CD8-positive, alpha-beta memory T cell (primary cell): ENCODE data around the gene GRAMD4. TPM values are rescaled to one million over a fixed set of nuclear protein-coding genes. Genes with fewer than 3 reads are reported as not detected.
A peak's percentile ranks its signal among the peaks of the same experiment; 100 is the strongest.

ENCODE experiments used
- CTCF ChIA-PET: fragments of 350-600 bp; sonication (Branson Sonifier 250); formaldehyde crosslinking; loops from one replicate; lab custom pipeline; 2021; ENCODE audit warnings: antibody characterized with exemption; lab: Charles Lee
- POLR2A ChIA-PET: fragments of 350-600 bp; sonication (Branson Sonifier 250); formaldehyde crosslinking; loops from one replicate; lab custom pipeline; 2021; ENCODE audit warnings: antibody characterized with exemption; lab: Charles Lee
- DNase-seq, 5 donors: peaks; one replicate each; pipeline versions ENCODE4 v3.0.0 to v3.0.0-alpha.2; 2020 to 2022; ENCODE audit warnings: mixed read lengths in 1 of 5
- H3K27ac ChIP-seq: one replicate; pipeline ENCODE4 v1.7.0; 2013; ENCODE audit warnings: low read depth, mild to moderate bottlenecking, low read length, moderate library complexity
- H3K27me3 ChIP-seq: 2 replicates; pipeline ENCODE4 v1.7.0; 2013; ENCODE audit warnings: low read length, mild to moderate bottlenecking; ENCODE audit not compliant: insufficient read depth, poor library complexity, severe bottlenecking
- H3K36me3 ChIP-seq: 2 replicates; pipeline ENCODE4 v1.7.0; 2013; ENCODE audit warnings: mild to moderate bottlenecking, low read length, moderate library complexity; ENCODE audit not compliant: insufficient read depth
- H3K4me1 ChIP-seq: 2 replicates; pipeline ENCODE4 v1.7.0; 2013; ENCODE audit warnings: mild to moderate bottlenecking, low read length, moderate library complexity; ENCODE audit not compliant: insufficient read depth
- H3K4me3 ChIP-seq: 2 replicates; pipeline ENCODE4 v1.7.0; 2013; ENCODE audit warnings: mild to moderate bottlenecking, low read length
- H3K9me3 ChIP-seq: 2 replicates; pipeline ENCODE4 v1.7.0; 2013; ENCODE audit warnings: mild to moderate bottlenecking, low read length
- H3K27ac Mint-ChIP-seq, 8 donors: one replicate each; pipeline ENCODE4 v1.8.0; 2020 to 2021; ENCODE audit warnings: mixed read lengths in 8 of 8, mild to moderate bottlenecking in 6 of 8, inconsistent platforms in 3 of 8, moderate library complexity in 3 of 8
- H3K27me3 Mint-ChIP-seq, 2 donors: one replicate each; pipeline ENCODE4 v1.8.0; 2020 to 2021; ENCODE audit warnings: mixed read lengths in 2 of 2, mild to moderate bottlenecking in 1 of 2, moderate library complexity in 1 of 2
- H3K36me3 Mint-ChIP-seq, 3 donors: one replicate each; pipeline ENCODE4 v1.8.0; 2020 to 2021; ENCODE audit warnings: mixed read lengths in 3 of 3, inconsistent platforms in 1 of 3, mild to moderate bottlenecking in 1 of 3
- H3K4me1 Mint-ChIP-seq, 3 donors: one replicate each; pipeline ENCODE4 v1.8.0; 2020 to 2021; ENCODE audit warnings: mixed read lengths in 3 of 3, inconsistent platforms in 1 of 3, mild to moderate bottlenecking in 1 of 3
- H3K4me3 Mint-ChIP-seq, 7 donors: one replicate each; pipeline ENCODE4 v1.8.0; 2020 to 2021; ENCODE audit warnings: mixed read lengths in 7 of 7, mild to moderate bottlenecking in 6 of 7, moderate library complexity in 4 of 7, inconsistent platforms in 2 of 7
- H3K9me3 Mint-ChIP-seq, 5 donors: one replicate each; pipeline ENCODE4 v1.8.0; 2020 to 2022; ENCODE audit warnings: mixed read lengths in 5 of 5, mild to moderate bottlenecking in 3 of 5, moderate library complexity in 2 of 5, inconsistent platforms in 1 of 5
- polyA plus RNA-seq: library from polyadenylated mRNA; unstranded; fragments of 300-500 nt; fragmentation: Illumina TruSeq; gene quantifications from one replicate; pipeline ENCODE4 v1.2.3, GENCODE V29; 2021
- total RNA-seq, 2 experiments: library from RNA; stranded (reverse); gene quantifications; one replicate each; pipeline ENCODE4 v1.2.3, GENCODE V29; 2021

The GRAMD4 gene
- total and polyA plus RNA-seq, 3 experiments from 2014 or later = 7.6 to 33.0 (median 25.3) TPM

- H3K27me3 Mint-ChIP-seq = no peaks in the 10 kb centered on the region
- no peaks in the 10 kb centered on the region for H3K9me3 ChIP-seq
- H3K4me1 Mint-ChIP-seq = peaks cover 25 to 36% (median 26%) of the 10 kb centered on the region in 3 donors
- ChIA-PET CTCF (interaction anchor here (0.9 to 1.0 kb wide), 2 partner anchors 28 to 211 kb away, joined by 3 to 4 read pairs; no protein-coding TSS in a partner anchor), POLR2A (no interaction called here)
- H3K4me3 ChIP-seq = no peak overlapping the region
- H3K4me1 ChIP-seq = peaks cover 31% of the 10 kb centered on the region
- H3K27ac ChIP-seq = no peak overlapping the region
- no peaks in the 10 kb centered on the region for H3K9me3 Mint-ChIP-seq
- DNase-seq = no peak
- H3K27me3 ChIP-seq = no peaks in the 10 kb centered on the region
- no peaks in the 10 kb centered on the region for H3K36me3 Mint-ChIP-seq
- no peaks in the 10 kb centered on the region for H3K36me3 ChIP-seq
- H3K27ac Mint-ChIP-seq = peak overlapping the region in 7 of 8 donors; percentile 22 to 88 (median 79)
- peak overlapping the region in 6 of 7 donors; percentile 59 to 82 (median 80) for H3K4me3 Mint-ChIP-seq
Observed at GRCh38 chr22:46591930-46592329, 28.3 kb upstream of the GRAMD4 start.

- POLR2A ChIA-PET = no interaction called here
- no peaks in the 10 kb centered on the region for H3K36me3 ChIP-seq
- Mint-ChIP-seq H3K27ac (peak overlapping the region; percentile 46 to 88 (median 80)), H3K4me3 (peak overlapping the region; percentile 59 to 85 (median 80)), H3K4me1 (peaks cover 20 to 31% (median 21%) of the 10 kb centered on the region in 3 donors), H3K27me3 (no peaks in the 10 kb centered on the region), H3K36me3 (no peaks in the 10 kb centered on the region), H3K9me3 (no peaks in the 10 kb centered on the region)
- no peaks in the 10 kb centered on the region for H3K9me3 ChIP-seq
- no peak overlapping the region for H3K27ac ChIP-seq
- CTCF ChIA-PET = interaction anchor here (1.0 to 1.1 kb wide), 2 partner anchors 29 to 207 kb away, joined by 3 to 4 read pairs; no protein-coding TSS in a partner anchor
- DNase-seq = peak; percentile 20 to 67 (median 49)
- no peaks in the 10 kb centered on the region for H3K27me3 ChIP-seq
- peaks cover 26% of the 10 kb centered on the region for H3K4me1 ChIP-seq
- peak overlapping the region; percentile 14 for H3K4me3 ChIP-seq
Observed at GRCh38 chr22:46592390-46592872, 27.8 kb upstream of the GRAMD4 start.

- ChIA-PET CTCF (interaction anchor here (1.1 kb wide), 1 partner anchor 206 kb away, joined by 3 read pairs; no protein-coding TSS in a partner anchor), POLR2A (no interaction called here)
- Mint-ChIP-seq H3K36me3 (no peaks in the 10 kb centered on the region), H3K9me3 (no peaks in the 10 kb centered on the region), H3K27me3 (peaks cover 0 to 1% of the 10 kb centered on the region in 2 donors), H3K27ac (peak overlapping the region in 1 of 8 donors; percentile 88), H3K4me1 (peaks cover 15 to 25% (median 18%) of the 10 kb centered on the region in 3 donors), H3K4me3 (peak overlapping the region in 4 of 7 donors; percentile 71 to 82 (median 80))
- Histone ChIP-seq H3K27ac (no peak overlapping the region), H3K4me3 (no peak overlapping the region), H3K9me3 (no peaks in the 10 kb centered on the region), H3K4me1 (peaks cover 18% of the 10 kb centered on the region), H3K27me3 (no peaks in the 10 kb centered on the region), H3K36me3 (no peaks in the 10 kb centered on the region)
- peak in 1 of 5 donors; percentile 16 for DNase-seq
Observed at GRCh38 chr22:46593211-46593681, 26.9 kb upstream of the GRAMD4 start.

- Histone ChIP-seq H3K4me1 (peaks cover 17% of the 10 kb centered on the region), H3K9me3 (no peaks in the 10 kb centered on the region), H3K36me3 (no peaks in the 10 kb centered on the region), H3K27ac (no peak overlapping the region), H3K4me3 (no peak overlapping the region), H3K27me3 (no peaks in the 10 kb centered on the region)
- Mint-ChIP-seq H3K4me1 (peaks cover 14 to 23% (median 18%) of the 10 kb centered on the region in 3 donors), H3K27me3 (peaks cover 0 to 1% of the 10 kb centered on the region in 2 donors), H3K4me3 (no peak overlapping the region), H3K36me3 (no peaks in the 10 kb centered on the region), H3K27ac (no peak overlapping the region), H3K9me3 (no peaks in the 10 kb centered on the region)
- POLR2A ChIA-PET = no interaction called here
- no peak for DNase-seq
- CTCF ChIA-PET = no interaction called here
Observed at GRCh38 chr22:46593996-46594946, 25.9 kb upstream of the GRAMD4 start.

GRCh38 chr22:46594947-46595298 is 25.3 kb upstream of the GRAMD4 start:
- Mint-ChIP-seq H3K9me3 (no peaks in the 10 kb centered on the region), H3K4me1 (peaks cover 14 to 19% (median 18%) of the 10 kb centered on the region in 3 donors), H3K4me3 (no peak overlapping the region), H3K27me3 (peaks cover 0 to 1% of the 10 kb centered on the region in 2 donors), H3K36me3 (no peaks in the 10 kb centered on the region), H3K27ac (peak overlapping the region in 1 of 8 donors; percentile 38)
- no peak overlapping the region for H3K4me3 ChIP-seq
- H3K9me3 ChIP-seq = no peaks in the 10 kb centered on the region
- no peaks in the 10 kb centered on the region for H3K36me3 ChIP-seq
- no peak overlapping the region for H3K27ac ChIP-seq
- CTCF ChIA-PET = no interaction called here
- DNase-seq = no peak
- H3K4me1 ChIP-seq = peaks cover 17% of the 10 kb centered on the region
- no peaks in the 10 kb centered on the region for H3K27me3 ChIP-seq
- POLR2A ChIA-PET = no interaction called here

- H3K4me1 ChIP-seq = peaks cover 17% of the 10 kb centered on the region
- H3K36me3 ChIP-seq = no peaks in the 10 kb centered on the region
- no peaks in the 10 kb centered on the region for H3K9me3 Mint-ChIP-seq
- H3K4me3 Mint-ChIP-seq = no peak overlapping the region
- H3K27ac Mint-ChIP-seq = no peak overlapping the region
- peaks cover 0 to 1% of the 10 kb centered on the region in 2 donors for H3K27me3 Mint-ChIP-seq
- H3K4me1 Mint-ChIP-seq = peaks cover 14 to 19% (median 18%) of the 10 kb centered on the region in 3 donors
- H3K36me3 Mint-ChIP-seq = no peaks in the 10 kb centered on the region
- POLR2A ChIA-PET = no interaction called here
- H3K4me3 ChIP-seq = no peak overlapping the region
- CTCF ChIA-PET = no interaction called here
- no peaks in the 10 kb centered on the region for H3K27me3 ChIP-seq
- H3K27ac ChIP-seq = no peak overlapping the region
- no peak for DNase-seq
- no peaks in the 10 kb centered on the region for H3K9me3 ChIP-seq
Observed at GRCh38 chr22:46595545-46595944, 24.6 kb upstream of the GRAMD4 start.

GRCh38 chr22:46596032-46596441 is 24.1 kb upstream of the GRAMD4 start:
- no peaks in the 10 kb centered on the region for H3K9me3 ChIP-seq
- no peak for DNase-seq
- no peaks in the 10 kb centered on the region for H3K27me3 ChIP-seq
- no peak overlapping the region for H3K4me3 ChIP-seq
- ChIA-PET CTCF (no interaction called here), POLR2A (no interaction called here)
- H3K4me1 ChIP-seq = peaks cover 17% of the 10 kb centered on the region
- Mint-ChIP-seq H3K36me3 (no peaks in the 10 kb centered on the region), H3K27ac (no peak overlapping the region), H3K4me1 (peaks cover 14 to 19% (median 18%) of the 10 kb centered on the region in 3 donors), H3K4me3 (no peak overlapping the region), H3K27me3 (peaks cover 0 to 1% of the 10 kb centered on the region in 2 donors), H3K9me3 (no peaks in the 10 kb centered on the region)
- no peaks in the 10 kb centered on the region for H3K36me3 ChIP-seq
- H3K27ac ChIP-seq = no peak overlapping the region

- Histone ChIP-seq H3K27me3 (no peaks in the 10 kb centered on the region), H3K4me3 (no peak overlapping the region), H3K9me3 (no peaks in the 10 kb centered on the region), H3K36me3 (no peaks in the 10 kb centered on the region), H3K4me1 (peaks cover 17% of the 10 kb centered on the region), H3K27ac (no peak overlapping the region)
- ChIA-PET CTCF (no interaction called here), POLR2A (no interaction called here)
- Mint-ChIP-seq H3K4me1 (peaks cover 13 to 18% (median 17%) of the 10 kb centered on the region in 3 donors), H3K36me3 (no peaks in the 10 kb centered on the region), H3K9me3 (no peaks in the 10 kb centered on the region), H3K4me3 (no peak overlapping the region), H3K27ac (no peak overlapping the region), H3K27me3 (peaks cover 0 to 1% of the 10 kb centered on the region in 2 donors)
- no peak for DNase-seq
Observed at GRCh38 chr22:46596819-46597218, 23.4 kb upstream of the GRAMD4 start.
